ENCODE data around the gene C5orf47.

- TF ChIP-seq, protein P1, sequence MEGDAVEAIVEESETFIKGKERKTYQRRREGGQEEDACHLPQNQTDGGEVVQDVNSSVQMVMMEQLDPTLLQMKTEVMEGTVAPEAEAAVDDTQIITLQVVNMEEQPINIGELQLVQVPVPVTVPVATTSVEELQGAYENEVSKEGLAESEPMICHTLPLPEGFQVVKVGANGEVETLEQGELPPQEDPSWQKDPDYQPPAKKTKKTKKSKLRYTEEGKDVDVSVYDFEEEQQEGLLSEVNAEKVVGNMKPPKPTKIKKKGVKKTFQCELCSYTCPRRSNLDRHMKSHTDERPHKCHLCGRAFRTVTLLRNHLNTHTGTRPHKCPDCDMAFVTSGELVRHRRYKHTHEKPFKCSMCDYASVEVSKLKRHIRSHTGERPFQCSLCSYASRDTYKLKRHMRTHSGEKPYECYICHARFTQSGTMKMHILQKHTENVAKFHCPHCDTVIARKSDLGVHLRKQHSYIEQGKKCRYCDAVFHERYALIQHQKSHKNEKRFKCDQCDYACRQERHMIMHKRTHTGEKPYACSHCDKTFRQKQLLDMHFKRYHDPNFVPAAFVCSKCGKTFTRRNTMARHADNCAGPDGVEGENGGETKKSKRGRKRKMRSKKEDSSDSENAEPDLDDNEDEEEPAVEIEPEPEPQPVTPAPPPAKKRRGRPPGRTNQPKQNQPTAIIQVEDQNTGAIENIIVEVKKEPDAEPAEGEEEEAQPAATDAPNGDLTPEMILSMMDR (IDR thresholded peaks at IDR 0.05), result no peak
- TF ChIP-seq KDM5A (IDR thresholded peaks at IDR 0.05) (no peak), EP300 (IDR thresholded peaks at IDR 0.05) (no peak), SMC3 (IDR thresholded peaks at IDR 0.05) (no peak), HMGXB4 (CRISPR knock-in tag; IDR thresholded peaks at IDR 0.05; ENCODE audit: borderline replicate concordance) (no peak), MAZ (IDR thresholded peaks at IDR 0.05; ENCODE audit: borderline replicate concordance, low read depth, low read length) (no peak), BHLHE40 (IDR thresholded peaks at IDR 0.05; ENCODE audit: low read depth, low read length) (no peak)
- TF ChIP-seq, protein P2, sequence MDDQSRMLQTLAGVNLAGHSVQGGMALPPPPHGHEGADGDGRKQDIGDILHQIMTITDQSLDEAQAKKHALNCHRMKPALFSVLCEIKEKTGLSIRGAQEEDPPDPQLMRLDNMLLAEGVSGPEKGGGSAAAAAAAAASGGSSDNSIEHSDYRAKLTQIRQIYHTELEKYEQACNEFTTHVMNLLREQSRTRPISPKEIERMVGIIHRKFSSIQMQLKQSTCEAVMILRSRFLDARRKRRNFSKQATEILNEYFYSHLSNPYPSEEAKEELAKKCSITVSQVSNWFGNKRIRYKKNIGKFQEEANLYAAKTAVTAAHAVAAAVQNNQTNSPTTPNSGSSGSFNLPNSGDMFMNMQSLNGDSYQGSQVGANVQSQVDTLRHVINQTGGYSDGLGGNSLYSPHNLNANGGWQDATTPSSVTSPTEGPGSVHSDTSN (IDR thresholded peaks at IDR 0.05), result no peak
Observed at GRCh38 chr5:174000076-174000475, 11.1 kb downstream of the C5orf47 start.
